GM21447 (cell line): ENCODE measurements around the gene FBXL17.
"Not testable (repeated sequence)": the region's sequence is repeated elsewhere in the genome, so short reads cannot be mapped to it uniquely, and the experiment has no call there.

Source experiments
- ATAC-seq: cut with Tn5 transposase; IDR thresholded peaks from one replicate; pipeline ENCODE4 v1.9.1; 2021; ENCODE audit not compliant: unreplicated experiment

Gene FBXL17

DNA sequence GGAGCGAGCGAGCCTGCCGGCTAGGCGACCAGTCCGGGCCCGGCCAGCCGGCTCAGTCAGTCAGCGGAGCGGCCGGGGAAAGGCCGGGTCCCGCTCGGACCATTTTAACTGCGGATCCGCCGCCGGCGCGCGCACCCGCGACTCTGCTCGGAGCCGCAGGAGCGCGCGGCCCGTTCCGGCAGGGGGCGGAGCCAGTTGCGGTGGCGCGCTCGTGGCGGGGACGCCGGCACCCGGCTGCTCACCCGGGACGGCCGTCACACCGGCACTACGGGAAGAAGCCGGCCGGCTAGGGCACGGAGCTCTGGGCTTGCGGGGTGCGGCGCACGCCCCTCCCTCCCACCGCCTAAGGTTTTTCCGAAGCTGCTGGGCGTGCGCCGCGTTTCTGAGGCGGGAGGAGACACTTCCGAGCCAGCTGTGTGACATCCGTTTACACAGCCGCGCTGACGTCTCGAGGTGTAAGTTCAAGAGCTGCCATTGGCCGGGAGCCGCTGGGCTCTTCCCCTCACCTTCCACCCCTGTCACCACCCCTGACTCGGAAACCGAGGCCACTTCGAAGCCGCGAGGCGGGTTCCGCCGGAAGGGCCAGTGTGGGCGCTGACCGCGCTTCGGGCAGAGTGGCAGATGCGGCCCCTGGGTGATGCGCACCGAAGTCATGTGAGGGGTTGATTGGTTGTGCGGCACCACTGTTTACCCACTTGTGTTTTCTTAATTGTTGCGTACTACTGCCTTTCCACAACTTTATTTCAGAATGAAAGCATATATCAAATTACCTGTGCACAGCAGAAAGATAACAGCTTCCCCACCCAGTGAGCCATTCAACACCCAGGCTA is at the start of gene FBXL17:
Gene FBXL17, minus strand, starts transcription at position 145 of the 830 bp plus-strand sequence.
- peak; percentile 69 for ATAC-seq

- no peak for ATAC-seq
Observed at GRCh38 chr5:108430931-108431608, 49.2 kb upstream of the FBXL17 start.

- ATAC-seq = no peak
Observed at GRCh38 chr5:108421713-108422112, 39.8 kb upstream of the FBXL17 start.

DNA sequence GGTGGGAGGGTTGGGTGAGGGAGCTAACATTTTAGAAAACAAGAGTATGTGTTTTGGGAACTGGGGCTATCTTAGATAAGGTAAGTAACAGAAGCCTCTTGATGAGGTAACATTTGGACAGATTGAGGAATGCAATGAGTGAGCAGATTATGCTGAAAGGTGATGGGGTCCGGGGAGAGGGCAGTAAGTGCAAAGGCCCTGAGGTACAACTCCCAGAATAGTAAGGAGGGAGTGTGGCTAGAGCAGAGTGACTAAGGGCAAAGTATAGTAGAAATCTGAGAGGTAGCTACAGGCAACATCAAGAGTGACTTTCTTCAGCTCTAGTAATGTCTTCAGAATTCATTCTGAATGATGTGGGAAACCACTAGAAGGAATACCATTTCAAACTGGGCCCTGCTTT is 38.9 kb upstream of the FBXL17 start:
- no peak for ATAC-seq

DNA sequence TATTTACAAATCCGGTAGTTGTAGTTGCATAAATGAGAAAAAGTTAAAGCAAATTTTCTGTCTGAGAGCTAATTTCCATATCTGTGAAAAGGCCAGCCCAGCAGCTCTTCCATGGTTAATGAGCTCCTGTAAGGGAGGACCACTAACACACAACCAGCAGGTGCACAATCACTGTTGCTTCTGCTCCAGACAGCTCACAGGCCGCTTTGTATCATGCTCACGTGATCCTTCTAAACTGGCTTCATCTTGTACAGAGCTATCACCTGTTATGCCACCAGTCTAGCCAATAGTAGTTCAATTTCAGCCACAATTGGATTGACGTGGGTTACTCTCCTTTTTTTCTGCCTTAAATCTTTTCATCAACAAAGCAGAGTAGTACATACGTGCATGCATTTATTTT is 38.3 kb upstream of the FBXL17 start:
- no peak for ATAC-seq

- ATAC-seq = no peak
Observed at GRCh38 chr5:108418197-108418596, 36.3 kb upstream of the FBXL17 start.

GRCh38 chr5:108417166-108417670 is 35.3 kb upstream of the FBXL17 start:
- no peak for ATAC-seq

DNA sequence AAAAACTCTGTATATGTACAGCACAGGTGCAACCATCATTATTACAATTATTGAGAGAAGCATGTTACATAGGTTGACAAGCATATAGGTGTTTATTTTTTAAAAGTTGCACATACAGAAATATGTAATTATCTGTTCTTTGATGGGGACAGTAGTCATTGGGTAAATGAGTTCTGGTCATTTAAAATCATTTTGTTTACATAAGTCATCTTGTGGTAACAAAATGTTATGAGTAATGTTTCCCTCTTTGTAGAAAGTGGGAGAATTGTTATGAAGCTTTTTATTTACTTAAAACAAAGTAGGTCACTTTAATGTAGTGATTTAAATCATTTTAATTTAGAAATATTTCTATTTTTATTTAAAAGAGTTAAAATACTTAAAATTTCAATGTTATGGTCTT is 33.8 kb upstream of the FBXL17 start:
- no peak for ATAC-seq

DNA sequence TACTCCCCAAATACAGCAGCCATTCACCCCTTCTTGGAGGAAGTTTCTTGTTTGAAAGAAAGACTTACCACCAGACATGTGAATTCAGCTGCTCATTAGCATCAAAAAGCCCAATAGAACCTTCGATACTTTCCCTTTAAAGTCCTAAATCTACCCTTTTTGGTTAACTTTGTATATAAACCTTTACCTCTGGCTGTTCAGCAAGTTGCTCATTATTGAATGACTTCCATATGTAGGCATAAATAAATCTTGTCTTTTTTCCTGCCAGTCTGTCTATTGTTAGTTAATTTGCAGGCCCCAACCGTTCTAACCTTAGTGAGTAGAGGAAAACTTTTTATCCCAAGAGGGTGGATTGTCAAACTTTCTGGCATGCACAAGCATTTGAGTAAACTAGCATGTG is 27.9 kb upstream of the FBXL17 start:
- ATAC-seq = no peak

GRCh38 chr5:108405201-108405600 is 23.3 kb upstream of the FBXL17 start:
- ATAC-seq = not testable (repeated sequence)

DNA sequence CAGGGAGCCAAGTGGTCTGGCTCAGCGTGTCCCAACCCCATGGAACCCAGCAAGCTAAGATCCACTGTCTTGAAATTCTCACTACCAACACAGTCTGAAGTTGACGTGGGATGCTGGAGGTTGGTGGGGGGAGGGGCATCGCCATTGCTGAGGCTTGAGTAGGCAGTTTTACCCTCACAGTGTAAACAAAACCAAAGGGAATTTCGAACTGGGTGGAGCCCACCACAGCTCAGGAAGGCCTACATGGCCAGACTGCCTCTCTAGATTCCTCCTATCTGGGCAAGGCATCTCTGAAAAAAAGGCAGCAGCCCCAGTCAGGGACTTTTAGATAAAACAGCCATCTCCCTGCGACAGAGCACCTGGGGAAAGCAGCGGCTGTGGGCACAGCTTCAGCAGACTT is 17.1 kb upstream of the FBXL17 start:
- ATAC-seq = no peak

GRCh38 chr5:108396837-108397236 is 14.9 kb upstream of the FBXL17 start:
- not testable (repeated sequence) for ATAC-seq

DNA sequence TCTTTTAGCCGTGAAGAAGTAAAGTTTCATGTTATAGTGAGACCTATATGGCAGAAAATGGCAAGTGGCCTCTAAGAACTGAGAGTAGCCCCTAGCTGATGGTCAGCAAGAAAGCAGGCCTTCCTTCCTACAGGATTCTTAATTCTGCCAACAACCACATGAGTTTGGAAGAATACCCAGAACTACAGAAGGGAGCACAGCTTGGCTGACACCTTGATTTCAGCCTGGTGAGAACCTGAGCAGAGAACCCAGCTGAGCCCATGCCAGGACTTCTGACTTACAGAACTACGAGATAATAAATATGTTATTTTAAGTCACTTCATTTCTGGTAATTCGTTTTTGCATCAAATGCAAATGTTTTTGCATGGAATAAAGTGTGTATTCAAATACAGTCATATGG is 5.9 kb upstream of the FBXL17 start:
- ATAC-seq = no peak

GRCh38 chr5:108386345-108387061 is 4.6 kb upstream of the FBXL17 start:
- no peak for ATAC-seq

- ATAC-seq = no peak
Observed at GRCh38 chr5:108384741-108385140, 2.8 kb upstream of the FBXL17 start.

DNA sequence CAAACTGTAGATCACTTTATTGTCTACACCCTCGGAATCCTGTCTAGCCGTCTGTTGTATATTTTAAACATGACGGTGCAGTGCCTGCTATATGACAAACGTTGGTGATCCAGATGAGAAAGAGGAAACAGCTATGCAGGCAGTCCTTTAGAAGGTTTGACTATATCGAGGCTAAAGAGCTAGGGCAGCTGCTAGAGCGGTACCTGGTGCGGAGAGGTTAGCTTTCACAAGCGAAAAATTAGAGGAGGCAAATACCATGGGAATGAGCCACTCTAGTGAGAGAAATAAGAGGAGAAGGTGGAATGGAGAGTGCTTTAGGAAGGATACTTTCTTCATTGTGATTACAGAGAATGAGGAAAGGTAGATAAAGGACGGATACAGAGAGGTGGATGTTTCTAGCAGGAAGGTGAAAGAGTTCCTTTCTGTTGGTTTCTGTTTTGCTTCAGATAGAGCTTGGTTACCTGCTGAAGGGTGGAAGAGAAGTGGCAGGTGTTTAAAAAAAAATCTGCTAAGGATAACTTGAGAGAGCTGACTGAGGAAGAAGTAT is 959 bp upstream of the FBXL17 start:
- ATAC-seq = no peak

DNA sequence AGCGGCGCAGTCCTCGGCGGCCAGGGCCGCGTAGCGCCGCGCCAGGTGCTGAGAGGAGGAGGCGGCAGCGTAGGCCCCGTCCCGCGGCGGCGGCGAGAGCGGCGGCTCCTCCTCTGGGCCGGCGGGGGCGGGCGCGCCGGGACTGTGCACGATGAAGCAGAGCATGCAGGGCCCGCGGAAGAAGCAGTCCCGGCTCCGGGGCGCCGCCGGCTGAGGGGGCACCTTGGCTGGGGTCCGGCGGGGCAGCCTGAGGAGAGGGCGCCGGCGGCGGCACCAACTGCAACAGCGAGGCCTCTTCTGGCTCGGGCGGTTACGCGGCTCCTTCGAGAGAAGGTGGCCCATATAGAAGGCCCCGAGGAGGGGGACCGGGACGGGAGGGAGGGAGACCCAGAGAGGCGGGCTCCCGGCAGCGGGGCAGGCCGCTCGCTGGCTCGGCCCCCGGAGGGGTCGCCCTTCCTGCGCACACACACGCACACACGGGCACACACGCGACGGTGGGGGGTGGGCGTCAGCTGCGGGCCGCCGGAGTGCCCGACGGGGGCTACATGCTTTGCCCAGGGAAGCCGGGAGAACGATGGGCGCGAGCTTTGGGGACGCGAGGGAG is 446 bp downstream of the FBXL17 start:
- ATAC-seq = peak; percentile 42

GRCh38 chr5:108380531-108381349 is 1.2 kb downstream of the FBXL17 start:
- ATAC-seq = peak; percentile 35

GRCh38 chr5:108379722-108380530 is 2.0 kb downstream of the FBXL17 start:
- ATAC-seq = no peak
